Ishikawa (cell line): ENCODE data around the gene ROS1.

ENCODE experiments used
- CEBPB ChIP-seq: IDR thresholded peaks from 2 replicates; pipeline ENCODE4 v1.6.1; 2012
- CREB1 ChIP-seq: IDR thresholded peaks from 2 replicates; pipeline ENCODE4 v1.6.1; 2012; ENCODE audit warnings: low read depth
- EP300 ChIP-seq: IDR thresholded peaks from 2 replicates; pipeline ENCODE4 v1.6.1; 2012; ENCODE audit warnings: borderline replicate concordance
- FOXM1 ChIP-seq: IDR thresholded peaks from 2 replicates; pipeline ENCODE4 v1.6.1; 2012; ENCODE audit warnings: low read depth, borderline replicate concordance
- MAX ChIP-seq: IDR thresholded peaks from 2 replicates; pipeline ENCODE4 v1.6.1; 2012
- NFIC ChIP-seq: IDR thresholded peaks from 2 replicates; pipeline ENCODE4 v1.6.1; 2012
- TAF1 ChIP-seq: IDR thresholded peaks from 2 replicates; pipeline ENCODE4 v1.6.1; 2012; ENCODE audit warnings: low read depth, mild to moderate bottlenecking

- no peak for TF ChIP-seq CEBPB
- no peak for TF ChIP-seq EP300
- TF ChIP-seq NFIC = no peak
- no peak for TF ChIP-seq TAF1
- TF ChIP-seq MAX = no peak
- TF ChIP-seq FOXM1 = no peak
- no peak for TF ChIP-seq CREB1
Measured at GRCh38 chr6:117303323-117303722, 122.4 kb downstream of the ROS1 start.
